Measurements from ENCODE around the gene PUM2. TPM values are rescaled to one million over a fixed set of nuclear protein-coding genes. Genes with fewer than 3 reads are reported as not detected.

PUM2 gene
- total and polyA plus RNA-seq, 4 donors = 18.5 to 61.0 (median 35.1) TPM

- TF ChIP-seq, protein P1, sequence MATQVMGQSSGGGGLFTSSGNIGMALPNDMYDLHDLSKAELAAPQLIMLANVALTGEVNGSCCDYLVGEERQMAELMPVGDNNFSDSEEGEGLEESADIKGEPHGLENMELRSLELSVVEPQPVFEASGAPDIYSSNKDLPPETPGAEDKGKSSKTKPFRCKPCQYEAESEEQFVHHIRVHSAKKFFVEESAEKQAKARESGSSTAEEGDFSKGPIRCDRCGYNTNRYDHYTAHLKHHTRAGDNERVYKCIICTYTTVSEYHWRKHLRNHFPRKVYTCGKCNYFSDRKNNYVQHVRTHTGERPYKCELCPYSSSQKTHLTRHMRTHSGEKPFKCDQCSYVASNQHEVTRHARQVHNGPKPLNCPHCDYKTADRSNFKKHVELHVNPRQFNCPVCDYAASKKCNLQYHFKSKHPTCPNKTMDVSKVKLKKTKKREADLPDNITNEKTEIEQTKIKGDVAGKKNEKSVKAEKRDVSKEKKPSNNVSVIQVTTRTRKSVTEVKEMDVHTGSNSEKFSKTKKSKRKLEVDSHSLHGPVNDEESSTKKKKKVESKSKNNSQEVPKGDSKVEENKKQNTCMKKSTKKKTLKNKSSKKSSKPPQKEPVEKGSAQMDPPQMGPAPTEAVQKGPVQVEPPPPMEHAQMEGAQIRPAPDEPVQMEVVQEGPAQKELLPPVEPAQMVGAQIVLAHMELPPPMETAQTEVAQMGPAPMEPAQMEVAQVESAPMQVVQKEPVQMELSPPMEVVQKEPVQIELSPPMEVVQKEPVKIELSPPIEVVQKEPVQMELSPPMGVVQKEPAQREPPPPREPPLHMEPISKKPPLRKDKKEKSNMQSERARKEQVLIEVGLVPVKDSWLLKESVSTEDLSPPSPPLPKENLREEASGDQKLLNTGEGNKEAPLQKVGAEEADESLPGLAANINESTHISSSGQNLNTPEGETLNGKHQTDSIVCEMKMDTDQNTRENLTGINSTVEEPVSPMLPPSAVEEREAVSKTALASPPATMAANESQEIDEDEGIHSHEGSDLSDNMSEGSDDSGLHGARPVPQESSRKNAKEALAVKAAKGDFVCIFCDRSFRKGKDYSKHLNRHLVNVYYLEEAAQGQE (IDR thresholded peaks at IDR 0.05) = peak; percentile 44
- TF ChIP-seq RXRA (IDR thresholded peaks at IDR 0.05) (peak; percentile 68 to 70), HNF4G (IDR thresholded peaks at IDR 0.05) (peak; percentile 24), NR2F2 (IDR thresholded peaks at IDR 0.05) (no peak), SP1 (IDR thresholded peaks at IDR 0.05) (peak; percentile 41)
These were observed 147.6 kb downstream of the PUM2 start (continued) for GRCh38 chr2:20203072-20203471.

- 53% methylated on average over 17 of the region's 17 CpGs for WGBS
- no peaks in the 10 kb centered on the region for H3K9me3 ChIP-seq (ENCODE audit: control insufficient read depth in 4 of 4, low read length in 3 of 4)
- H3K4me3 ChIP-seq (ENCODE audit: low read depth in 1 of 3, low read length in 3 of 3) = peak overlapping the region in 2 of 3 donors; percentile 27 to 46
- peaks cover 22 to 99% (median 75%) of the 10 kb centered on the region in 4 donors for H3K4me1 ChIP-seq (ENCODE audit: control insufficient read depth in 4 of 4, insufficient read depth in 4 of 4, low read length in 3 of 4)
- DNase-seq (ENCODE audit: low spot score) = no peak
- no peak for TF ChIP-seq GABPA (IDR thresholded peaks at IDR 0.05 in 1 of 2, conservative IDR thresholded peaks at IDR 0.05 in 1 of 2)
- H3K9ac ChIP-seq (ENCODE audit: low read depth in 1 of 2, low read length in 2 of 2) = peak overlapping the region; percentile 37 to 85
- H3K36me3 ChIP-seq (ENCODE audit: control insufficient read depth in 4 of 4, insufficient read depth in 3 of 4, low read depth in 1 of 4, low read length in 3 of 4) = peaks cover 0 to 8% (median 2%) of the 10 kb centered on the region in 4 donors
- peak overlapping the region; percentile 72 to 94 for H3K27ac ChIP-seq (ENCODE audit: low read depth in 1 of 2, low read length in 2 of 2)
- no peaks in the 10 kb centered on the region for H3K27me3 ChIP-seq (ENCODE audit: control insufficient read depth in 4 of 4, insufficient read depth in 4 of 4, low read length in 3 of 4)
These were observed 149.0 kb downstream of the PUM2 start for GRCh38 chr2:20201671-20202070.

DNA sequence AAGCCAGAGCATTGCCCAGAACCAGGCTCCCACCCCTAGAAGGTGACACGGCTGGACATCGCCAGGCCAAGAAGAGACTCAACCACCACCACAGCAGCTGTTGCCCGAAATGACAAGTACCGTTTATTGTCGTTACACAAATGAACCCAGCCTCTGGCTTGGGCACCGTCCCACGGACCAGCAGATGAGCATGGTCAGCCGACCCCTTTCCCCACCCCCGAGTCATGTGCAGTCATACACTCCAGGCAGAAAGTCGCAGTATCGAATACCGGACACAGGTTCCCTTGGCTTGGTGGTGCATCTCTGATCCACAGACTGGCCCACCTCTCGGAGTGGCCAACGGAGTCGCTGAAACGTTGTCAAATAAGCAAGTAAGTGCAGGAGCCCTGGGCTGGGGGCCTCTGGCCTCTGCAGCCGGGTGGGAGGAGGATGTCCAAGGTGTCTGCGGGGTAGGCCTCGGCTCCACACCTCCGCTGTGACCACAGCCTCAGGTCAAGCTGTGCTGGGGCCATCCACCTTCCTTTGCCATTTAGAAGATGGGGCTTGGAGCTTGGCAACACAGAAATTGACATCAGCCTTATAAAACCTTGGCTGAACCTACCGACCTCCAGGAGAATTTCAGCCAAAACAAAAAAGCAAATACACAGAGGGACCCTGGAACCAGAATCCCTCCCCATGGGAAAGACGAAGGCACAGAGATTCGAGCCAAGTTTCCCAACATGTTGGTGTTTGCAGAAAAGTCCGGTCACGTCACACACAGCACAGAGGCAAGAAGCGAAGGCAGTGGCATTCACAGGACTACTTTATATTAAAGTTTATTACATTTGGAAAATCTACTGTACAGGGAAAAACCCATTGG lies 149.7 kb downstream of the PUM2 start:
- H3K4me3 ChIP-seq (ENCODE audit: low read depth in 1 of 3, low read length in 3 of 3) = no peak overlapping the region
- H3K9ac ChIP-seq (ENCODE audit: low read depth in 1 of 2, low read length in 2 of 2) = peak overlapping the region; percentile 37 to 59
- no peak for DNase-seq (ENCODE audit: low spot score)
- no peaks in the 10 kb centered on the region for H3K27me3 ChIP-seq (ENCODE audit: control insufficient read depth in 4 of 4, insufficient read depth in 4 of 4, low read length in 3 of 4)
- H3K9me3 ChIP-seq (ENCODE audit: control insufficient read depth in 4 of 4, low read length in 3 of 4) = no peaks in the 10 kb centered on the region
- H3K4me1 ChIP-seq (ENCODE audit: control insufficient read depth in 4 of 4, insufficient read depth in 4 of 4, low read length in 3 of 4) = peaks cover 23 to 99% (median 74%) of the 10 kb centered on the region in 4 donors
- H3K36me3 ChIP-seq (ENCODE audit: control insufficient read depth in 4 of 4, insufficient read depth in 3 of 4, low read depth in 1 of 4, low read length in 3 of 4) = peaks cover 0 to 8% (median 2%) of the 10 kb centered on the region in 4 donors
- 47% methylated on average over 26 of the region's 26 CpGs for WGBS
- H3K27ac ChIP-seq (ENCODE audit: low read depth in 1 of 2, low read length in 2 of 2) = peak overlapping the region; percentile 72 to 94
- peak; percentile 60 for TF ChIP-seq SP1 (IDR thresholded peaks at IDR 0.05)
- TF ChIP-seq FOXA1 (IDR thresholded peaks at IDR 0.05) = peak; percentile 13
- TF ChIP-seq FOXA2 (IDR thresholded peaks at IDR 0.05) = no peak
- no peak for TF ChIP-seq ATF3 (IDR thresholded peaks at IDR 0.05)
- no peak for TF ChIP-seq TAF1 (conservative IDR thresholded peaks at IDR 0.05)
- TF ChIP-seq NR2F2 (IDR thresholded peaks at IDR 0.05) = no peak
- peak; percentile 65 to 73 for TF ChIP-seq HNF4A (conservative IDR thresholded peaks at IDR 0.05)
- no peak for TF ChIP-seq EGR1 (IDR thresholded peaks at IDR 0.05; ENCODE audit: low read depth in 2 of 2)
- peak in 1 of 2 donors; percentile 64 for TF ChIP-seq JUND (IDR thresholded peaks at IDR 0.05)
- TF ChIP-seq MAX (IDR thresholded peaks at IDR 0.05) = peak; percentile 4
- no peak for TF ChIP-seq YY1 (IDR thresholded peaks at IDR 0.05)
- TF ChIP-seq RXRA (IDR thresholded peaks at IDR 0.05) = peak; percentile 62 to 87
- TF ChIP-seq ZBTB33 (IDR thresholded peaks at IDR 0.05) = peak; percentile 55
- no peak for TF ChIP-seq CTCF (IDR thresholded peaks at IDR 0.05; ENCODE audit: low read depth, low read length, missing input control)
- TF ChIP-seq, protein P1 (IDR thresholded peaks at IDR 0.05) = peak; percentile 49
- TF ChIP-seq GABPA (IDR thresholded peaks at IDR 0.05 in 1 of 2, conservative IDR thresholded peaks at IDR 0.05 in 1 of 2) = no peak

All from liver (tissue), 9 donors.